Measurements from ENCODE around the gene ADCK1.
"Not testable (repeated sequence)": the region's sequence is repeated elsewhere in the genome, so short reads cannot be mapped to it uniquely, and the experiment has no call there.

The ADCK1 gene

GRCh38 chr14:77906446-77906845 lies 106.5 kb downstream of the ADCK1 start:
- no peak for DNase-seq

- no peak for DNase-seq
Observed at GRCh38 chr14:77908847-77909246, 108.9 kb downstream of the ADCK1 start.

- DNase-seq: no peak
Observed at GRCh38 chr14:77909911-77910310, 110.0 kb downstream of the ADCK1 start.

GRCh38 chr14:77910506-77910905 lies 110.6 kb downstream of the ADCK1 start:
- DNase-seq: no peak

GRCh38 chr14:77911356-77911755 lies 111.4 kb downstream of the ADCK1 start:
- DNase-seq: no peak

- no peak for DNase-seq
Observed at GRCh38 chr14:77912754-77913556, 113.0 kb downstream of the ADCK1 start.

GRCh38 chr14:77914073-77914721 lies 114.3 kb downstream of the ADCK1 start:
- DNase-seq: no peak

GRCh38 chr14:77915390-77915789 lies 115.5 kb downstream of the ADCK1 start:
- DNase-seq: not testable (repeated sequence)

- DNase-seq: no peak
Observed at GRCh38 chr14:77917491-77918201, 117.7 kb downstream of the ADCK1 start.

GRCh38 chr14:77918448-77918847 lies 118.5 kb downstream of the ADCK1 start:
- DNase-seq: no peak

- no peak for DNase-seq
Observed at GRCh38 chr14:77920312-77920711, 120.4 kb downstream of the ADCK1 start.

- no peak for DNase-seq
Observed at GRCh38 chr14:77921818-77922217, 121.9 kb downstream of the ADCK1 start.

- DNase-seq: no peak
Observed at GRCh38 chr14:77923131-77923936, 123.4 kb downstream of the ADCK1 start.

- DNase-seq: no peak
Observed at GRCh38 chr14:77924141-77924948, 124.4 kb downstream of the ADCK1 start.

GRCh38 chr14:77926942-77927341 lies 127.0 kb downstream of the ADCK1 start:
- no peak for DNase-seq

GRCh38 chr14:77931441-77931840 lies 131.5 kb downstream of the ADCK1 start:
- DNase-seq: no peak

- DNase-seq: no peak
Observed at GRCh38 chr14:77936138-77936639, 136.3 kb downstream of the ADCK1 start.

GRCh38 chr14:77947372-77947771 lies 147.5 kb downstream of the ADCK1 start:
- no peak for DNase-seq

- no peak for DNase-seq
Observed at GRCh38 chr14:77950371-77951063, 150.6 kb downstream of the ADCK1 start.

- no peak for DNase-seq
Observed at GRCh38 chr14:77955816-77956484, 156.0 kb downstream of the ADCK1 start.
